AG09319 (cell line): Measurements from ENCODE around the gene HIPK2.

Experiments
- DNase-seq: peaks from one replicate; pipeline ENCODE4 v3.0.0-alpha.2; 2010; ENCODE audit warnings: low read depth; ENCODE audit errors: extremely low read depth
- CTCF ChIP-seq: IDR thresholded peaks from 2 replicates; pipeline ENCODE4 v1.5.1; 2011; ENCODE audit warnings: low read depth, mild to moderate bottlenecking, inconsistent platforms, low read length, moderate library complexity

Gene HIPK2

DNA sequence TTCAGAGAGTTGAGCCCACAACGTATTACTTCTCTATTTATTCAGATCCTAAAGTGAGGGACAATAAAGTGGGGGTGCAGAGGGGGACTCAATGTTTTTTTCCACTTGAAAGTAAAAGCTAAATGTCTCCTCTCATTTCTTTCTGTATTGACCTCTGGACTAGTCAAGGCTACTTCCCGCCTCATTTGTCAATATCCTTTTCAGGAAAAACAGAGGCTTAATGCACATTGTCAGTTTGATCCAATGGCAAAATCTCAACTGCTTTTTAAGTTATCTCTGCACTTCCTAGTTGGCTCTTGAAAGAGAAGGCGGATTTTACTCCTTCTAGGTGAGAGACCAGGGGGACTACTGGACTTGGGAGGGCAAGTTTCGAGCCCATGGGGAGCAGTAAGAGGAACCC lies 56.4 kb downstream of the HIPK2 start:
- no peak for TF ChIP-seq CTCF
- no peak for DNase-seq

GRCh38 chr7:139720705-139721231 lies 57.0 kb downstream of the HIPK2 start:
- DNase-seq = no peak
- no peak for TF ChIP-seq CTCF

DNA sequence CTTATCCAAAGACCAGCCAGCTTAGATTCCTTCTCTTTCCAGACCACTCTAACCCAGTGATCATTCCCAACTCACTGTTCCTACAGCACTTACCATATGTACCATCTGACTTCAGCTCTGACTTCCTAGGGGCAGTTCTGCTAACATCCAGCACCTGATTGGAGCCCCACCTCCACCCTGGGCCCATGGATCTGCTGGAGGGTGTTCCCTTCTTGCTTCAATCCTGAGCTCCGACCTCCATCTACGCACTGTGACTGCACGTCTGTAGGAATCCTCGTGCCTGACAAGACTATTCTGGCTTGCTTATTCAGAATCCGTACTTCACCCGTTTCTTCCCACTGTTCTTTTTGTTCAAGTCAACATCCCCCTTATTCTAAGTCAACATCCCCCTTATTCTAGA lies 57.6 kb downstream of the HIPK2 start:
- no peak for TF ChIP-seq CTCF

GRCh38 chr7:139718859-139719258 lies 58.9 kb downstream of the HIPK2 start:
- DNase-seq = no peak
- no peak for TF ChIP-seq CTCF

More for the DNA sequence above, 57.6 kb downstream of the HIPK2 start:
- DNase-seq = no peak

DNA sequence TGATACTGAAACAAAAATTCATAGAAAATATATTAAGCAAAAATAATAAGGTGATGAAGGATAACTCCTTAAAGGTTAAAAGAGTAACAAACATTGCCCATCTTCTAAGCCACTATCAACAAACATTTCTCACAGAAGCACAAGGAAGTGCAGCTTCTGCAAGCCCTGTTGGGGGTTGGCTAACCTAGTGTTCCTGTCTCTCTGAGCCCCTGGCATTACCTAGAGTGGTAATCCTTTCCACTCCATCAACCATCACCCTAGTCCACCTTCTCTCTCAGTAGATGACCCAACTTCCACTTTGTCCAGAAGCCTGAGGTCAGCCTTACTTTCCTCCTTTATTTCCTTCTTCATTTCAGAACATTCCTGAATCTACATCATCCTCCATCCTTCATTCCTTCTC lies 59.7 kb downstream of the HIPK2 start:
- TF ChIP-seq CTCF = no peak
- no peak for DNase-seq

DNA sequence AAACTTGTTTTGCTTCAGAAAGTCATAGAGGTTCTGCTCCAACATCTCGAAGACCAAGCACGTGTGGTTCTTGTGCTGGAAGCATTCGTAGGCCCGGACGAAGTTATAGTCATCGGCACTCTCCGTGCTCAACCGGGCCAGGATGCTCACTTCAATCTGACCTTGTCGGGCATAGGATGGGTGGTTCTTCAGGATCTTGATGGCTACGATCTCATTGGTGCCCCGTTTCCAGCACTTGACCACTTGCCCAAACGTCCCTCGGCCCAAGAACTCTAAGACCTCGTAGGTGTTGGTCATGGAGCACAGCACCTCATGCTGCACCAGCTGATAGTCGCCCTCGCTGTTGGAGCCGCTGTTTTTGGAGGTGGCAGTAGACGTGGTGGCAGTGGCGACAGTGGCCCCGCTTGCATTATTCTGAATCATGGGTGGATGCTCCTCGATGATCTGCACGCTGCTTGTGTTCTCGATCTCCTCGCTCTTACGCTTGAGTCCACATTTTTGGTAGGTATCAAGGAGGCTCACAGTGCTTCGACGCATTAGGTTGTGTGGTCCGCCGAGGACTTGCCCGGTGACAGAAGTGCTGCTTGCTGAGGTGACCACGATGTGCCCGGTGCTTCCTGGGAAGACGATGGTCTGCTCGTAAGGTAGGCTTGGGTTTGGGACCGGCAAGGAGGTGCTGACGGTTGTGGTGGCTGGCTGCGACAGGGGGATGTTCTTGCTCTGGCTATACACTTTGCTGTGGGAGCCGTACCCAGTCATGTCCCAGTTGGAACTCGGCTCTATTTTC lies 61.4 kb downstream of the HIPK2 start:
- TF ChIP-seq CTCF = no peak
- DNase-seq = no peak

DNA sequence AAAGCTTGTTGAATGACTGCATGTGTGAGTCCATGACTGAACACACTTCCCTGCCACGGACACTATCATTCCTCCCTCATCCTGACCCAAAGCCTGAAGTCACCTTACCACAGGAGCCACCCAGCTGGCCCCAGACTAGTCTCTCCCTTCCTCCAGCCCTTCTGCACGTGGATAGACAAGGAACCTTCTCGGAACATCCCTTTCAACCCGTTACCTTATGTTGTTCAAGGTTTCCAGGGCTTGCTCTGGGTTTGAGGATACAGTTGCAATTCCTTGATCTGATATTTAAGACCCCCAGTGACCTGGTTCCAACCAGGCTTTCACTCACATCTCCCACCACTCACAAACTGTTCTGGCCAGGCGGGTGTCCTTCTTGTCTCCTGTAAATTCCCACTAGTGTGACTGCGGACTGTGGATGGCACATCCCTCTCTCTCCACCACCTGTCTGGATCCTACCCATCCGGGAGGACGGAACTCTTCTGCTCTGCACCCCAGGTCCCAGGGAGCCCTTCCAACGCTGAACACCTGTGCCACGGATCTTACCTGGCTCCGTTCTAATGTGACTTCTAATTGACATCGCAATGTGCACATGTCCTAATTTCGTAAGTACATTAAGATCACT lies 62.5 kb downstream of the HIPK2 start:
- no peak for DNase-seq
- TF ChIP-seq CTCF = no peak
